22Rv1 (cell line): ENCODE data around the gene LYL1.

Experiments used
- H3K27ac ChIP-seq: fragments of 450-650 bp; 2 replicates; pipeline ENCODE4 v1.5.1; 2017
- CTCF ChIP-seq: fragments of 450-650 bp; IDR thresholded peaks from 2 replicates; pipeline ENCODE4 v1.5.1; 2017; ENCODE audit warnings: mild to moderate bottlenecking
- ZFX ChIP-seq: fragments of 450-650 bp; IDR thresholded peaks from 2 replicates; pipeline ENCODE4 v1.6.1; 2017; ENCODE audit warnings: antibody characterized with exemption, borderline replicate concordance

Gene LYL1

DNA sequence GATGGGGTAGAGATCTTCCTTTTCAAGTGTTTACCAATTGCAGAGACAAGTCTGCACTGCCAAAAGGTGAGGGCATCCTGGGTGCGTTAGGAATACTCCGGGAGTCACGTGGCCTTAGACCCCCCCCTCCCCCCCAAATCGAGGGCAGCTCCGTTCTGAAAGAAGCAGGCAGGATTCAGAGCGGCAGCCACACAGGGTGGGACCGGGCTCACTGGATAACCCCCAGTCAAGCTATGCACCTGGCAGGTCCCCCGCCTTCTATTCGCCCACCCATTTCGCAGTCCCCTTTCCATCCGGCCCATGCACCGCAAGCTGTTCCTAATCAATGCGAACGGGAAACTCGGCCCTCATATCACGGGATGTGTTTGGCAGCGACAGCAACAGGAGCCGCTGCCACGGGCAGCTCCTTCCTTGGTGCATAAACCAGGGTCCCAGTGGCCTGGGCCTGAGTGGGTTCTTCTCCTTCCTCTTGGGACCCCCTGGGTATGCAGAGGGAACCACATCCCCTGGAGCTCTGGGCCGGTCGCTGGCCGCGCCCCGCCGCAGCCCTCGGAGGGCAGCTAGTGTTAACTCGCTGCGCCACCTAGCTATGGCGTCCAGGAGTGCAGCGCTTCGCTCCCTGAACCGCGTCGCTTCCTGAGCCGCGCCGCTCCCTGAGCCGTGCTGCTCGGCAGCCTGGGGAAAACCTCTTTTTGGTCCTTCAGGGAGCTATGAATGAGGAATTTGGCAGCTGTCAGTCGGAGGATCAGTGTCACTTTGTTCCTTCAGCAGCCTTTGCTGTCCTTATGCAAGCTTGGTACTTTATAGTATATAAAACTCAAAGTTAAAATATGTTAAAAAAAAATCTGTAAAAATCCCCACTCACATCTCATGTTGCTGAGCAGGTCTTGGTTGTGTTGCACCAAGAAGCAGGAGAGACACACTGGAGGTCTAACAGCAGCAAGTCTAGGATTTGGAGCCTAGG is 41.4 kb downstream of the LYL1 start:
- TF ChIP-seq ZFX (no peak), CTCF (peak; percentile 92)
- H3K27ac ChIP-seq = peak overlapping the region; percentile 68

DNA sequence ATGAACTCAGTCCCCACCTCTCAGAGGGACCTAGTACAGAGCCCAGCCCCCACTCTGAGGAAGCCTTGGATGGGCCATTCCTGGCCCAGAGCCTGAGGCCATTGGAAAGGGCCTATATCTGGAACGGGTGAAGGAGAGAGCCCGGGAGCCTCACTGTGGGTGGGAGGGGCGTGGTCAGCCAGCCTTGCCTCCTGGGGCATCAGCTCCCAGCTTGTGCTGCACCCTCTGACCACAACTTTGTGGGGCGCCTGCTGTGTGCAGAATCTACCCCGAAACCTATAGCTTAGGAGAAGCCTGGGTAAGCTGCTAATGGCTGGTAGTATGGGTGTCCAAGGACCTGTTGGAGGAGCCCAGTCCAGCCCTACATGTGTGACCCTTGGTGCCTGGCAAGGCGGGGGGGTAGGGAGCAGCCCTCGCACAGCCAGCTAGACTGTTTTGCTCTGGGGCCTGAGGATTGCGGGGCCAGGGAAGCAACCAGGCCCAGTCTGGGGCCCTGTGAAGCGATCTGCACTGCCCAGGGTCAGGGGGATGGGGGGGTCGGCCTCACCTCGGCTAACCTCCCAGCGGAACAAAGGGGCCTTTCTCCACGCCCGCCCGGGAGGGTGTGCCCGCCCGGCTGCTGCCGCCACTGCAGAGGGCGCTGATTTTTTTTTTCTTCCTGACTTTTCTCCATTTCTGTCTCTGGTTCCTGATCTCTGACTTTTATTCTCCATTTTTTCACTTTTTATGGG is 42.3 kb downstream of the LYL1 start:
- TF ChIP-seq CTCF = no peak
- TF ChIP-seq ZFX = no peak
- H3K27ac ChIP-seq = peak overlapping the region; percentile 68

- TF ChIP-seq ZFX (no peak), CTCF (no peak)
- H3K27ac ChIP-seq = peak overlapping the region; percentile 68
These were observed 43.6 kb downstream of the LYL1 start for GRCh38 chr19:13058951-13059660.

- no peak for TF ChIP-seq CTCF
- no peak for TF ChIP-seq ZFX
- H3K27ac ChIP-seq = peak overlapping the region; percentile 68
These were observed 44.9 kb downstream of the LYL1 start for GRCh38 chr19:13057744-13058143.

GRCh38 chr19:13057147-13057572 is 45.5 kb downstream of the LYL1 start:
- H3K27ac ChIP-seq = peak overlapping the region; percentile 68
- TF ChIP-seq ZFX (no peak), CTCF (no peak)

GRCh38 chr19:13056052-13056660 is 46.5 kb downstream of the LYL1 start:
- H3K27ac ChIP-seq = peak overlapping the region; percentile 68
- no peak for TF ChIP-seq ZFX

GRCh38 chr19:13055213-13056051 is 47.2 kb downstream of the LYL1 start:
- H3K27ac ChIP-seq = peak overlapping the region; percentile 68
- TF ChIP-seq ZFX (no peak), CTCF (no peak)
